ENCODE data around the gene MATK.

The MATK gene

DNA sequence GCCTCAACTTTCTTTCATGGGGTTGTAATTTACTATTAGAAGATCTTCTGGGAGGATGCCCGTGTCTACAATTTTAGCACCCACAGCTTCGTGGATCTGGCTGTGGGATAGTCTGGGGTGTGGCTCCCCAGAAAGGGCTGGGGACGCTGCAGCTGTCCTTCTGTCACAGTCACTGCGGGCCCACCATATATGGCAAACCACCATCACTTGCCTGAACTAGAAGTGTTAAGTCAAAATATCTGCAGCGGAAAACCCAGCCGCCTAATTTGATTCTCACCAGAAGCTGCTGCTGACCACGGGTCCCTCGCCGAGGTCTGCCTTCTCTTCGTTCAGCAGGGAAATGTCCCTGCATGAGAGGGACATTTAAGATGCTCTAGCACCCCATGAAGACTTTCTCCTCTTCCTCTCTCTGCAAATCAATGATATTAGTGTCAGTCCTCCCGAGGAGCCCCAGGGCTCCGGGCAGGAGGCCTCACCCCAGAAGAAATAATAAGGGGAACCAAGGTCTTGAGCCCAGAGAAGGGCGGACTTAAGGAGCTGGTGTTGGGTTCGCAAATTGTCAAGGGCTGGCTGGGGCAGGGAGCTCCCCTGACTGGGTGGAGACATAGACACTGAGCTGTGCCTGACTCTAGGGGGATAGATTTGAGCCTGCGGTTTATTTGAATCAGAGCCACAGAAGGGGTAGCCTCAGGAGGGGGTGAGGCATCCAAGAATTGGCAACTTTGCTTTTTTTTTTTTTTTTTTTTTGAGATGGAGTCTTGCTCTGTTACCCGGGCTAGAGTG, 3.0 kb upstream of the MATK start:
- DNase-seq (ENCODE audit: low spot score) = no peak

DNA sequence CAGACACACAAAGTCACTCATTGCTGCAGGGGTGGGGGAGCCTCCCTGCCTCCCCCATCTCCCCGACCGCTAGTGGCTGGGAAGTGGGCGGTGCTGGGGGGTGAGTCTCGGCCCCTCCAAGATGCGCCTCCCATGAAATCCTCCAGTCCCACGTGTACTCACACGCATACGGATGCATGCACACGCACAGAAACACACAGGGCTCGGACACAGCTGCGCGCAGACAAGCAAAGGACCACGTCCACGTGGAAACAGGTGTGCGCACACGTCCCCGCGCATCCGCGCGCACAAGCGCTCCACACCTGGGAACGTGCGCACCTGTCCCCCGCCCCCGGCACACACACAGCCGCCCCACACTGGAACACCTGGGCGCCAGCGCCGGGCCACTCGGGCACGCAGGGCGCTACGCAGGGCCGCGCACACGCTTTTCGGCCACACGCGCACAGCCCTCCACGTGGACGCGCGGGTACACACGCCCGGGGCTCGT, 687 bp downstream of the MATK start:
- DNase-seq (ENCODE audit: low spot score) = no peak

DNA sequence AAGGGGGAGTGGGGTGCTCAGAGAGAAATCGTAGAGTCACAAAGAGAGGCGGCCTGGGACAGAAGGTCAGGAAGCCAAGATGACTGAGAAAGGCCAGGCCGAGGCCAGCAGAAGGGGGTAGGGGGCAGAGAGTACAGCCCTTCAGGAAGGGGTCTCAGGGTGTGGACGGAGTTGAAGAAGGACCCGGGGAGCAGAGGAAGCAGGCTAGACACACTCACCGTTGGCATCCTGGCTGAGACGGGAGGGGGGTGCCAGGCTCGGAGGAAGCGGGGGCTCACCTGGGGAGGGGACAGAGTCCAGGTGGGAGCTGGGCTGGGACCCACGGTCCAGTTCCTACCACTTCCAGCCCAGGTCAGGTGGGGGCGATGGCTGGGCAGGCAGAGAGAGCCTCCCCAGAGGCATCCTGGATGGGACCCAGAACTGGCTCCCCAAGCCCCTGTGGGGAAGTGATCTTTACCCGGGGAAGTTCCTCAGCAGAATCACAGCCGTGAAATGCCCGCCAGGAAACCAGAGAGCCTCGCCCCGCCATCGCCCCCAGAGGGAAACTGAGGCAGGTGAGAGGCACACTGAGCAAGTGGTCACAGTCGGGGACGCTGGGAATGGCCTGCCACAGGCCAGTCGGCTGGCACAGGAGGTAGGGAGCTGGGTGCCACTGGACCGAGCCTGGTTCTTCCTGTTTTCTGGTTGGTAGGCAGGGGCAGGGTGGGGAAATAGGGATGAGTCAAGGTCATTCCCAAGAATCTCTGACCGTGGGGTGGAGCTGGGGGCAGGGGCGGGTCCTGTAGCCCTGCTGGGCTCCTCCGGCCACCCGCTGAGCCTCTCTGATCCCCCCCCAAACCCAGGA, 1.4 kb downstream of the MATK start:
- DNase-seq (ENCODE audit: low spot score) = no peak

DNA sequence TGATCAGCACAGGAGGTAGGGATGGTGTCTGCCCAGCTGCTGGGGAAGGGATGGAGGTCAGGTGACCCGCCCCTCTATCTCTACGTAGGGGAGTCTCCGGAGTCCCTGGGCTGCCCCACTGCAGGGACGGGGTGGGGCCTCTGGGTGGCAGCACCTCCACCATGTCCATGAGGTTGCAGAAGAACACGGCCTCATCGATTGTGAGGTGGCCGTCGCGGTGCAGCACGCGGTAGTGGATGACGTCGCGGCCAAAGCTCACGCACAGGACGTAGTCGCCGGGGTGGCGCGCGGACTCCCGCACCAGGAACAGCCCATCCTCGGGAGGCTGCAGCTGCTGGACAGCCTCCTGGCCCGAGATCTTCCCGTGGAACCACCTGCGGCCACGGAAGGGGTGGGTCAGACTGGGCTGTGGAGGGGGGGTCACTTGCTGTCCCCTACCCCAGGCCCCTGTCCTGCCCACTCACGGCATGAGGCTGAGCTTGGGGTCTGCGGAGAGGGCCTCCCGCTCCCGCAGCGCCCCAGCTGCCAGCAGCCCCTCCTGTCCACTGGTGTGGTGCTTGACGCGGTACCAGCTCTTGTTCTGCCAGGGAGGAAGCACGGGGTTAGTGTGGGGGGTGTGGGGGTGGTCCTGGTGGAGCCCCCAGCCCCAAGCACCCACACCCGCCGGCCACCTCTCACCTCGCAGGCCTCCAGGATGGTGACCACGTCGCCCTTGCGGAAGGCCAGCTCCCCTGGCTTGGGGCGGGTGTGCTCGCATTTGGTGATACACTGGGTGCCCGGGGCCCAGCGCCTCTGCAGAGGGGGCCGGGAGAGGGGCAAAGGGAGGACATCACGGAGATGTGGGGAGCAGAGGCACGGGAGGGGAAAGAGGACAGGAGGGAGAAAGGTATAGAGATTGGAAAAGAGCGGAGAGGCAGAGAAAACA, 2.3 kb downstream of the MATK start:
- DNase-seq (ENCODE audit: low spot score) = no peak

DNA sequence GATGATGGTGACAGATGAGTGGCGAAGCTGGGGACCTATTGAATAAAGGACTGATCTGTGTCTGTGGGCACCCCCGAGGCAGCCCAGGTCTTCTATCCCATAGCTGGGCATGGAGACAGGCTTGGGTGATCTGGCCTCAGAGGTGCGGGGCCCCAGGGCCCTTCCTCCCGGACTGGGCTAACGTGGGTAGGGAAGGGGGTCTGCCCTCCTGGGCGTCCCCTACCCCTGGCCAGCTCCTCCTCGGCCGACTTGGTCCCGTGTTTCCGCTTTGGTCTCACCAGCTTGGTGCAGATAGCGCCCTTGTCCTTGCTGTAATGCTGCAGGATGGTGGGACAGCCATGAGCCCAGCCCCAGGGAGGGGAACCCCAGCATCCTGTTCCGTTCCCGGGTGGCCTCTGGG, 3.3 kb downstream of the MATK start:
- DNase-seq (ENCODE audit: low spot score) = no peak

DNA sequence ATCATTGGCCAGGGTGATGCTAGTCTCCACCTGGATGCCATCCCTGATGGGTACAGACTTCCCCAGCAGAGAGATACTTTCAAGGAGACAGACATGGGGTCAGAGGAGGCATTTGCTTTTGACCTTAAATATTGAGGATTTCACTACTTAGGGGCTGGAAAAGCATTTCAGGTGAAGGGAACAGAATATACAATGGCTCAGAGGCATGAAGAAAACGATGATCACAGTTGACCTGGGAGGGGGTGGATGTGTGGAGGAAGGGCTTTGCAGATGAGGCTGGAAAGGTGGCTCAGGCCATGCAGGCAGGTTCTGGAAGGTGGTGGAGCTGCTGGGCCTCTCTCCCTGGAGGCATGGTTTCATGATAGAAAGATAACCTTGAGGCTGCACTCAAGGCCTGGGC, 3.9 kb downstream of the MATK start:
- no peak for DNase-seq (ENCODE audit: low spot score)

DNA sequence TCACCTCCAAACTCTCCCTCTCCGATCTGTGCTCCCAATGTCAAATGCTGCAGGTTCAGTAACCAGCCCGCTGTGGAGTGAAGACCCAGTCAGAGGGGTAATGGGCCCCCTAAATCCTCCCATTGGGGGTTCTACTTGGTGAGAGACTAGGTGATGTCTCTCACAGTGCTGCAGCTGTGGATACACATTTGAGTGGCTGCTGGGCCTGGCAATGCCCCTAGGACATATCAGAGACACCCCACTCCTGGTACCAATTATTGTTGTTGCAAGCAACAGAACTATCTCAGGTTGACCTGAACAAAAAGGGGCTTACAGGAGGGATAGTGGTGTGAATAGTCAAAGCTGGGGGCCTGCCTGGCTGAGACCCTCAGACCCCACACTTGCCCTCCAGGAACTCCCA, 4.6 kb downstream of the MATK start:
- no peak for DNase-seq (ENCODE audit: low spot score)

DNA sequence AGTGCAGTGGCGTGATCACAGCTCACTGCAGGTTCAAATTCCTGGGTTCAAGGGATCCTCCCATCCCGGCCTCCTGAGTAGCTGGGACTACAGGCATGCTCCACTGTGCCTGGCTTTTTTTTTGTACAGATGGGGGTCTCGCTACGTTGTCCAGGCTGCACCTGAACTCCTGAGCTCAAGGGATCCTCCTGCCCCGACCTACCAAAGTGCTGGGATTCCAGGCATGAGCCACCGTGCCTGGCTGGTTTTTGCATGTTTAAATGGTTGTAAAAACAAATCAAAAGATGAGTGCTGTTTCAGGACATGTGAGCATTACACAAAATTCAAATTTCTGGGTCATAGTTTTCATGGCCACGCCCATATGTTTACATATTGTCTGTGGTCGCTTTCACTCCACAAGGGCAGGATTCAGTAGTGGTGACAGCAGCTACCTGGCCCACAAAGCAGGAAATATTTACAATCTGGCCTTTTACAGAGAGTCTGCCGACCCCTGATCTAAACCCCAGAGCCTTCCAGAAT, 5.3 kb downstream of the MATK start:
- no peak for DNase-seq (ENCODE audit: low spot score)

DNA sequence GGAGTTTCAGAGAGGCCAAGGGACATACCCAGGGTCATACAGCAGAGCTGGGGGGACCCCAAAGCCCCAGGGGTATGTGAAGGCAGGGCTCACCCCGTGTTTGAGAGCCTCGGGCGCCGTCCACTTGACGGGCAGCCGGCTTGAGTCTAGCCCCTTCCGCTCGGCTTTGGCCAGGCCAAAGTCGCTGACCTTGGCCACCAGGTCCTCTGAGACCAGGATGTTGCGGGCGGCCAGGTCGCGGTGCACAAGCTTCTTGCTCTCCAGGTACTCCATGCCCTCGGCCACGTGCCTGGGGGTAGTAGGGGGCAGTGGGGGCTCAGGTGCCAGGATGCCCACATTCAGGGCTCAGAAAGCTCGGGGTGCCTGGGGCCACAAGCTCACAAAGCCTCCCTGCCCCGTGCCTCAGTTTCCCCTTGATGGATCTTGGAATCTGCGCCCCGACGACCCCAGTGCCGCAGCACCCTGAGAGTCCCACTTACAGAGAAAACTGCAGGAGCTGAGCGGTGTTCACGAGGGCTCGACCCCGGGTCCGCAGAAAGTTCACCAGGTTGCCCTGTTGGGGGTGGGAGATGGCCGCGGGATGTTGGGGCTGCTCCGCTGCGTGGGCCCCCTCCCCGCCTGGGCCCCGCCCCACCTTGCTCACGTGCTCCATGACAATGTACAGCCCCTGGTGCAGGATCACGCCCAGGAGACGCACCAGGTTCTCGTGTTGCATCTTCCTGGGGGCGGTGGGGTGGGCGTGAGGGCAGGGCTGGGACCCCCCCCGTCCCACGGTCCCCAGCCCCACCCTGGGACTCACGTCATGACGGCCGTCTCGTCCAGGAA, 7.1 kb downstream of the MATK start:
- DNase-seq (ENCODE audit: low spot score) = no peak

DNA sequence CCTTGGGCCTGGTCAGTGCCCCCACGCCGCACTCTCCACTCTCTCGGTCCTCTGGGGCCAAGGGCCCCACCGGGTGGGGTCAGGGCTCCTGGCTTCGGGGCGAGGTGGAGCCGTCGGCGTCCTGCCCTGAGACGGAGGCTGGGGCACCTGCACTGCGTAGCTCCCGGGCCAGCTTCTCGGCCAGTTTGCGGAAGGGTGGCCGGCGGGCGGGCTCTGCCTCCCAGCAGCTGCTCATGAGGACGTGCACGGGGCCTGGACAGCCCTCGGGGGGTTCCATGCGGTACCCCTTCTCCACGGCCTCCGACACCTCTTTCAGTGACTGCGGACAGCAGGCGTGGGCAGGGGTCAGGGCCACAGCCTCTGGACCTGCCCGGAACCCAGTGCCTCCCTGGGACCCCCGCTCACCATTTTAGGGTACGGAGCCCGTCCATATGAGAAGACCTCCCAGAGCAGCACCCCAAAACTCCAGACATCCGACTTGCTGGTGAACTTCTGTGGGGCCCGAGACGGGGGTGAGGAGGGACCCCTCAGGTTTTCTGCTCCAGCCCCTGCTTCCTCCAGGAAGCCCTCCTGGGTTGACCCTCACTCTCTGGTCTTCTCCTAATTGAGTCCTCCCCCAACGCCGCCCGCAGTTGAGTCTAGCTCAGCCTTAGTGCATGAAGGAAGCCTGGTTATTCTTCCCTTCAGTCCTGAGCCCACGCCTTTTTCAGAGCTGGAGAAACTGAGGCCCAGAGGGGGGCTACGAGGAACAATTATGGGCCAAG, 7.9 kb downstream of the MATK start:
- no peak for DNase-seq (ENCODE audit: low spot score)

DNA sequence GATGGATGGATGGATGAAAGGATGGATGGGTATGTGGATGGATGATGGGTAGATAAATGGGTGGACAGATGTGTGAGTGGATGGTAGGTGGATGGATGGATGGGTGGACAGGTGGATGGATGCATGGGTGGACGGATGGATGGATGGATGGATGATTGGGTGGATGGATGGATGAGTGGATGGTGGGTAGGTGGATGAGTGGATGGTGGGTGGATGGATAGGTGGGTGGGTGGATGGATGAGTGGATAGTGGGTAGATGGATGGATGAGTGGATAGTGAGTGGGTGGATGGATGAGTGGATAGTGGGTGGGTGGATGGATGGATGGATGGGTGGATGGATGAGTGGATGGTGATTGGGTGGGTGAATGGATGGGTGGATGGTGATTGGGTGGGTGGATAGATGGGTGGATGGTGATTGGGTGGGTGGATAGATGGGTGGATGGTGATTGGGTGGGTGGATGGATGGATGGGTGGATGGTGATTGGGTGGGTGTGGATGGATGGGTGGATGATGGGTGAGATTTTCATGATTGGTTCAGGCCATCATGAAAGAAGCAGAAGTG, 9.6 kb downstream of the MATK start:
- no peak for DNase-seq (ENCODE audit: low spot score)

DNA sequence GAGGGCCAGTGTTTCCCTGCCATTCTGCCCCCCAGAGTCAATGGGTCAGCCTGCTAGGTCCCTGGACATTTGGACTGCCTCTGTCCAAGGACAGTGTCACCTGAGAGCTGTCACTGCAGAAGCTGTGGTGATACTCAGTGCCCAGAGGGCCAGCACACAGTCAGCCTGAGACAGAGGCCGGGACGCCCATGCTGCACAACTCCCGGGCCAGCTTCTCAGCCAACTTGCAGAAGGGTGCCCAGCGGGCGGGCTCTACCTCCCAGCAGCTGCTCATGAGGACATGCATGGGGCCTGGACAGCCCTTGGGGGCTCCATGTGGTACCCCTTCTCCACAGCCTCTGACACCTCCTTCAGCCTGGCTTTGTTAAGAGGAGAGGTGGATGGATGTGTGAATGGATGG, 10.3 kb downstream of the MATK start:
- DNase-seq (ENCODE audit: low spot score) = no peak

DNA sequence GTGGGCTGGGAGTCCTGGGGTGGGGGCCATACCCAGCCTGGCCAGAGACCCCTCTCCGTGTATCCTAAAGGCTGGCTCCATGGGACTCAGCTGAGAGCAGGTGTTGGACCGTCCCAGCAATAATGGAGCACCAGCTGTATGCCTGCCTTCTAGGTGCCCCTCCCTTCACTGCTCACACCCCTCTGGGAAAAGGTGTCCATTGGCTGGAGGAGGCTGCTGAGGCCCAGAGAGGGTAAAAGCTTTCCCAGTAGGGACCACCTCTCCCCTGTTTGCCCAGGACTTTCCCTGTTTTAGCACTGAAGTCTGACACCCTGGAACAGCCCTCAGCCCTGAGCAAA, 10.8 kb downstream of the MATK start:
- no peak for DNase-seq (ENCODE audit: low spot score)

DNA sequence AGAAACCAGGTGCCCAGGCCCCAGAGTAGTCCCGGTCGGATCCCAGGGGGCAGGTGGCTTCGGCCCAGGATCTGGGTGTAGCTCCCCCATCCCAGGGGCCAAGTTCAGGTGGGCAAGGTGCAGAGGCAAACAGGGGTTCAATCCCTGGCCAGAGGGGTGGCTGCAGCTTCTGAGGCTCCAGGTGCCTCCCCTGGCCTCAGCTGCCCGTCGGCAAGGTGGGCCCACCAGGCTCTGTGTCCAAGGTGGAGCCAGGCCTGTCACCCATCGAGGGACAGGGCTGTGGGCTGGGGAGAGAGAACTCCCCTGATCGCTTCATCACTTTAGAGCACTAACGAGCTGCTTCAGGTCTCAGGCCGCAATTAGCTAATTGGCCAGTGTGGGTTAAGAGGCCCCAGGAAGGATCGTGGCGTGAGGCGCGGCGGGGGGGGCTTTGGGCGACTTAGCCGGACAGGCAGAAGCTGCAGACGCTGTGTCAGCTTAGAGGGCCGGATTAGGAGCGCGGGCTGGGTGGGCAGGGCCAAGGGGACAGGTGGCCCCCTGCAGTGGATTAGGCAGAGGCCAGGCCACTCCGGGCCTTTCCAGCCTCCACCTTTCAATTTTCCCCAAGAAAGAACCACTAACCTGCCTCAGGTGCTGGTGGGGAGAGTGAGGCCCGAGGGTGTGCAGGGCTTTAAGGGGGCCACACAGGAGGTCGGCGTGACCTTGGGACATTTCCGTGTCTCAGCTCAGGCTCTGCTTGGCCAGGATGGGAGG, 11.4 kb downstream of the MATK start:
- DNase-seq (ENCODE audit: low spot score) = no peak

DNA sequence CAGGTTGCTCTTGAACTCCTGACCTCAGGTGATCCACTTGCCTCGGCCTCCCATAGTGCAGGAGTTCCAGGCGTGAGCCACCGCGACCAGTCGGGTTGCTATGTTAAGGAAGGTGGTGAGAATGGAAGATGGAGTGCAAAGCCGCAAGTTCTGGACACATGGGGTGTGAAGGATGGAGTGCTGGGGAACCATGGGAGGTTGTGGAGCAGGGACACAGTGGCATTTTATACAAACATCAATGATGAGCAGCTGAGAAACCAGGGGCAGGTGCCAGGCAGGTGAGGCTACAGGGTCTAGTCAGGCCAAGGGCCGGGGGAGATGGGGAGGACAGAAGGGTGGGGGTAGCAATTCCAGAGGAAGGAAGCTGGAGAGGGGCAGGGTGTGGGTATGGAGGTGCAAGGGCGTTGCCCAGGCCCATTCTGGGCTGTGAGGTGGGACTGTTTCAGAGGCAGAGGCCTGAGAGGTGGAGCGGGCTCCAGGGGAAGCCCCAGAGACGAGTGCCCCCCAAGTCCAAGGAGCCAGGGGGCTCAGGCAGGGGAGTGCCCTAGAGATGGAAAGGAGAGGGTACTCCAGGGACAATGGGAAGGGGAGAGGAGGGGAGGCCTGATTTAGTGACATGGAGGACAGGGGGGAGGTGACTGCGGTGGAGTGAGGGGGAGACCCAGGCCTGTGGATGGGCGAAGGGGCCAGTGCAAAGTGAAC, 12.2 kb downstream of the MATK start:
- DNase-seq (ENCODE audit: low spot score) = no peak

DNA sequence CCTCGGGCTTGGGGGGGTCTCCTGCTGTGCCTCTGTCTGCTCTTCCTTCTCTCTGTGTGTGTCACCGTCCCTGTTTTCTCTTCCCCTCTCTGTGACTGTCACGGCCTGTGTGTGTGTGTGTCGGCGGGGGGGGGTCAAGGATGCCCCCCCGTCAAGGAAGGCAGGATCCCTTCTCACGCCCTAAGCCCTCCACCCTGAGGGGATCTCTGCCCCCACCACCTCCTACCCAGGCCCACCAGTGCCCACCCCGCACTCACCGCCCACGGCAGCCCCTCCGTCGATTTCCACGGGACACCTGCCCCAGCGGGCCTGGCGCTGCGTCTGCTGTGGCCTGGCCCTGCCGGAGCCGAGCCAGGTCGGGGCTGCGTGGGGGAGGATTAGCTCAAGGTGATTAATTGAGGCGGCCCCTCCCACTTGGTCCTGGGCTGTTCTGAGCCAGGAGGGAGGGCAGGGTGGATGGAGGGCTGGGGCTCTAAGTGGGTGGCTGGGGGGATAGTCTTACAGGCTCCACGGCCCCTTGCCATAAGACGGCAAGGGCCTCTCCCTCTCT, 14.2 kb downstream of the MATK start, which contains the start of gene RAX2:
Gene RAX2, minus strand, starts transcription at position 323 of the 550 bp plus-strand sequence. CDS start 486 bp downstream, outside the sequence.
- DNase-seq (ENCODE audit: low spot score) = no peak

DNA sequence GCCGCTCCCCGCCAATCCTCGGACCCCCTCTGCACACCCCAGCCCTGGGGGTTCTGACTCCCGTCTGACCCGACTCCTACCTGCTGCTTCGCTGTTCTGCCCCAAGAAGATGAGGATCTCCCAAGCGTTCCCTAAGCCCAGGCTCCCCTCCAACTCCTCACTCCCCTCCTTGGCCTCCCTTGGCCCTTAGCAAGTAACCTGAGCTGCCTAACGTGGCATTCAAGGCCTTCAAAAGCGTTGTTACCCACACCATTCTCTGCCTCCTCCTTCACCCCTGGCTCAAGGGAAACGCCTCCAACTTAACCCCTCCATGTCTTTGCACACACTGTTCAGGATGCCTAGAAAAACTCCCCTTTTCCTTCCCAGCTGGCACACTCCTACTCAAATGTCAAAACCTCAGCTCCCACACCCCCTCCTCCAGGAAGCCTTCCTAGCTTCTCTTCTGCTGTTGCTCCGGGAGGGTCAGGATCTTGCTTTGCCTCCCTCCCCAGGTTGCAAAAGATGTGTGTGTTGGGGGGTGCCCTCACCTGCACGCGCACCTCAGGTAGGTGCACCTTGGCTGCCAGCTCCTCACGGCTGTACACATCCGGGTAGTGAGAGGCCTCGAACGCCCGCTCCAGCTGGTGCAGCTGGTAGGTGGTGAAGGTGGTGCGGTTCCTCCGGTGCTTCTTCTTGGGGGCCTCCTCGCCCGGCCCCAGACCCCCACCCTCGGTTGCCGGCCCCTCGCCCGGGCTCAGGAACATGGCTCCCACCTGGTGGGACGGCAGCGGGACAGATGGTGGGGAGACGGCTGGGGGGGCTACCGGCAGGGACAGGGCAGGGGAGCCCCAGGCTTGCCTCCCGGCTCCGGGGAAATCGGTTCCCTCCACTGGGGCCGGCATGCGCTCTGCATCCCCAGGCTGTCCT, 14.9 kb downstream of the MATK start:
- no peak for DNase-seq (ENCODE audit: low spot score)
